Measurements from ENCODE around the gene ADCYAP1R1.

Gene ADCYAP1R1

GRCh38 chr7:31073326-31074119 lies 21.4 kb downstream of the ADCYAP1R1 start:
- Histone ChIP-seq H3K9me3 (ENCODE audit: control insufficient read depth in 5 of 5, low read length in 5 of 5) (no peaks in the 10 kb centered on the region), H3K4me3 (ENCODE audit: low read depth in 1 of 5, low read length in 5 of 5) (no peak overlapping the region), H3K4me1 (ENCODE audit: control insufficient read depth in 5 of 5, insufficient read depth in 5 of 5, low read length in 5 of 5) (peaks cover 3 to 6% (median 5%) of the 10 kb centered on the region in 5 donors), H3K9ac (ENCODE audit: low read length in 5 of 5) (no peak overlapping the region), H3K27ac (ENCODE audit: low read depth, low read length) (no peak overlapping the region), H3K27me3 (ENCODE audit: control insufficient read depth in 5 of 5, insufficient read depth in 4 of 5, low read length in 5 of 5) (no peaks in the 10 kb centered on the region), H3K36me3 (ENCODE audit: control insufficient read depth in 5 of 5, insufficient read depth in 5 of 5, low read length in 5 of 5) (no peaks in the 10 kb centered on the region)

- Histone ChIP-seq H3K4me3 (ENCODE audit: low read depth in 1 of 5, low read length in 5 of 5) (no peak overlapping the region), H3K9me3 (ENCODE audit: control insufficient read depth in 5 of 5, low read length in 5 of 5) (no peaks in the 10 kb centered on the region), H3K9ac (ENCODE audit: low read length in 5 of 5) (no peak overlapping the region), H3K36me3 (ENCODE audit: control insufficient read depth in 5 of 5, insufficient read depth in 5 of 5, low read length in 5 of 5) (no peaks in the 10 kb centered on the region), H3K27ac (ENCODE audit: low read depth, low read length) (no peak overlapping the region), H3K27me3 (ENCODE audit: control insufficient read depth in 5 of 5, insufficient read depth in 4 of 5, low read length in 5 of 5) (peaks cover 0 to 2% (median 0%) of the 10 kb centered on the region in 5 donors), H3K4me1 (ENCODE audit: control insufficient read depth in 5 of 5, insufficient read depth in 5 of 5, low read length in 5 of 5) (peaks cover 3 to 6% (median 5%) of the 10 kb centered on the region in 5 donors)
Measured at GRCh38 chr7:31074120-31074383, 21.9 kb downstream of the ADCYAP1R1 start.

- Histone ChIP-seq H3K4me3 (ENCODE audit: low read depth in 1 of 5, low read length in 5 of 5) (no peak overlapping the region), H3K27me3 (ENCODE audit: control insufficient read depth in 5 of 5, insufficient read depth in 4 of 5, low read length in 5 of 5) (peaks cover 0 to 3% (median 0%) of the 10 kb centered on the region in 5 donors), H3K4me1 (ENCODE audit: control insufficient read depth in 5 of 5, insufficient read depth in 5 of 5, low read length in 5 of 5) (peaks cover 3 to 6% (median 5%) of the 10 kb centered on the region in 5 donors), H3K36me3 (ENCODE audit: control insufficient read depth in 5 of 5, insufficient read depth in 5 of 5, low read length in 5 of 5) (no peaks in the 10 kb centered on the region), H3K27ac (ENCODE audit: low read depth, low read length) (no peak overlapping the region), H3K9me3 (ENCODE audit: control insufficient read depth in 5 of 5, low read length in 5 of 5) (no peaks in the 10 kb centered on the region), H3K9ac (ENCODE audit: low read length in 5 of 5) (no peak overlapping the region)
Measured at GRCh38 chr7:31074403-31075085, 22.4 kb downstream of the ADCYAP1R1 start.

GRCh38 chr7:31075086-31075405 lies 22.9 kb downstream of the ADCYAP1R1 start:
- H3K4me3 ChIP-seq (ENCODE audit: low read depth in 1 of 5, low read length in 5 of 5) = no peak overlapping the region
- H3K4me1 ChIP-seq (ENCODE audit: control insufficient read depth in 5 of 5, insufficient read depth in 5 of 5, low read length in 5 of 5) = peaks cover 3 to 6% (median 5%) of the 10 kb centered on the region in 5 donors
- no peak overlapping the region for H3K9ac ChIP-seq (ENCODE audit: low read length in 5 of 5)
- no peaks in the 10 kb centered on the region for H3K9me3 ChIP-seq (ENCODE audit: control insufficient read depth in 5 of 5, low read length in 5 of 5)
- H3K27me3 ChIP-seq (ENCODE audit: control insufficient read depth in 5 of 5, insufficient read depth in 4 of 5, low read length in 5 of 5) = peaks cover 0 to 3% (median 0%) of the 10 kb centered on the region in 5 donors
- no peaks in the 10 kb centered on the region for H3K36me3 ChIP-seq (ENCODE audit: control insufficient read depth in 5 of 5, insufficient read depth in 5 of 5, low read length in 5 of 5)
- H3K27ac ChIP-seq (ENCODE audit: low read depth, low read length) = no peak overlapping the region

- peaks cover 0 to 3% (median 0%) of the 10 kb centered on the region in 5 donors for H3K27me3 ChIP-seq (ENCODE audit: control insufficient read depth in 5 of 5, insufficient read depth in 4 of 5, low read length in 5 of 5)
- H3K9me3 ChIP-seq (ENCODE audit: control insufficient read depth in 5 of 5, low read length in 5 of 5) = no peaks in the 10 kb centered on the region
- no peak overlapping the region for H3K4me3 ChIP-seq (ENCODE audit: low read depth in 1 of 5, low read length in 5 of 5)
- H3K4me1 ChIP-seq (ENCODE audit: control insufficient read depth in 5 of 5, insufficient read depth in 5 of 5, low read length in 5 of 5) = peaks cover 3 to 6% (median 5%) of the 10 kb centered on the region in 5 donors
- no peak overlapping the region for H3K27ac ChIP-seq (ENCODE audit: low read depth, low read length)
- H3K9ac ChIP-seq (ENCODE audit: low read length in 5 of 5) = no peak overlapping the region
- H3K36me3 ChIP-seq (ENCODE audit: control insufficient read depth in 5 of 5, insufficient read depth in 5 of 5, low read length in 5 of 5) = no peaks in the 10 kb centered on the region
Measured at GRCh38 chr7:31076051-31076450, 23.9 kb downstream of the ADCYAP1R1 start.

GRCh38 chr7:31076641-31077310 lies 24.7 kb downstream of the ADCYAP1R1 start:
- H3K36me3 ChIP-seq (ENCODE audit: control insufficient read depth in 5 of 5, insufficient read depth in 5 of 5, low read length in 5 of 5) = no peaks in the 10 kb centered on the region
- H3K27ac ChIP-seq (ENCODE audit: low read depth, low read length) = no peak overlapping the region
- peaks cover 0 to 6% (median 3%) of the 10 kb centered on the region in 5 donors for H3K4me1 ChIP-seq (ENCODE audit: control insufficient read depth in 5 of 5, insufficient read depth in 5 of 5, low read length in 5 of 5)
- no peak overlapping the region for H3K9ac ChIP-seq (ENCODE audit: low read length in 5 of 5)
- H3K4me3 ChIP-seq (ENCODE audit: low read depth in 1 of 5, low read length in 5 of 5) = no peak overlapping the region
- no peaks in the 10 kb centered on the region for H3K9me3 ChIP-seq (ENCODE audit: control insufficient read depth in 5 of 5, low read length in 5 of 5)
- peaks cover 0 to 3% (median 0%) of the 10 kb centered on the region in 5 donors for H3K27me3 ChIP-seq (ENCODE audit: control insufficient read depth in 5 of 5, insufficient read depth in 4 of 5, low read length in 5 of 5)

- Histone ChIP-seq H3K9me3 (ENCODE audit: control insufficient read depth in 5 of 5, low read length in 5 of 5) (no peaks in the 10 kb centered on the region), H3K4me1 (ENCODE audit: control insufficient read depth in 5 of 5, insufficient read depth in 5 of 5, low read length in 5 of 5) (peaks cover 0 to 12% (median 9%) of the 10 kb centered on the region in 5 donors), H3K9ac (ENCODE audit: low read length in 5 of 5) (no peak overlapping the region), H3K27ac (ENCODE audit: low read depth, low read length) (no peak overlapping the region), H3K27me3 (ENCODE audit: control insufficient read depth in 5 of 5, insufficient read depth in 4 of 5, low read length in 5 of 5) (peaks cover 0 to 3% (median 0%) of the 10 kb centered on the region in 5 donors), H3K4me3 (ENCODE audit: low read depth in 1 of 5, low read length in 5 of 5) (no peak overlapping the region), H3K36me3 (ENCODE audit: control insufficient read depth in 5 of 5, insufficient read depth in 5 of 5, low read length in 5 of 5) (no peaks in the 10 kb centered on the region)
Measured at GRCh38 chr7:31077484-31078362, 25.6 kb downstream of the ADCYAP1R1 start.

GRCh38 chr7:31078363-31078990 lies 26.4 kb downstream of the ADCYAP1R1 start:
- H3K27me3 ChIP-seq (ENCODE audit: control insufficient read depth in 5 of 5, insufficient read depth in 4 of 5, low read length in 5 of 5) = peaks cover 0 to 3% (median 0%) of the 10 kb centered on the region in 5 donors
- no peaks in the 10 kb centered on the region for H3K9me3 ChIP-seq (ENCODE audit: control insufficient read depth in 5 of 5, low read length in 5 of 5)
- no peaks in the 10 kb centered on the region for H3K36me3 ChIP-seq (ENCODE audit: control insufficient read depth in 5 of 5, insufficient read depth in 5 of 5, low read length in 5 of 5)
- no peak overlapping the region for H3K9ac ChIP-seq (ENCODE audit: low read length in 5 of 5)
- H3K27ac ChIP-seq (ENCODE audit: low read depth, low read length) = no peak overlapping the region
- no peak overlapping the region for H3K4me3 ChIP-seq (ENCODE audit: low read depth in 1 of 5, low read length in 5 of 5)
- H3K4me1 ChIP-seq (ENCODE audit: control insufficient read depth in 5 of 5, insufficient read depth in 5 of 5, low read length in 5 of 5) = peaks cover 0 to 17% (median 14%) of the 10 kb centered on the region in 5 donors

- H3K27ac ChIP-seq (ENCODE audit: low read depth, low read length) = no peak overlapping the region
Measured at GRCh38 chr7:31079126-31079823, 27.2 kb downstream of the ADCYAP1R1 start.

More at GRCh38 chr7:31079126-31079823, 27.2 kb downstream of the ADCYAP1R1 start:
- H3K9ac ChIP-seq (ENCODE audit: low read length in 5 of 5) = no peak overlapping the region
- H3K4me1 ChIP-seq (ENCODE audit: control insufficient read depth in 5 of 5, insufficient read depth in 5 of 5, low read length in 5 of 5) = peaks cover 0 to 15% (median 11%) of the 10 kb centered on the region in 5 donors
- H3K9me3 ChIP-seq (ENCODE audit: control insufficient read depth in 5 of 5, low read length in 5 of 5) = no peaks in the 10 kb centered on the region
- H3K36me3 ChIP-seq (ENCODE audit: control insufficient read depth in 5 of 5, insufficient read depth in 5 of 5, low read length in 5 of 5) = peaks cover 0 to under 1% (median 0%) of the 10 kb centered on the region in 5 donors
- peaks cover 0 to 3% (median 0%) of the 10 kb centered on the region in 5 donors for H3K27me3 ChIP-seq (ENCODE audit: control insufficient read depth in 5 of 5, insufficient read depth in 4 of 5, low read length in 5 of 5)
- no peak overlapping the region for H3K4me3 ChIP-seq (ENCODE audit: low read depth in 1 of 5, low read length in 5 of 5)

Data from subcutaneous abdominal adipose tissue (tissue), 5 donors.